Effector CD4-positive, alpha-beta T cell (primary cell): ENCODE measurements around the gene ADTRP.

Experiments used
- DNase-seq: peaks from one replicate; pipeline ENCODE4 v3.0.0-alpha.2; 2020
- total RNA-seq: gene quantifications from one replicate; lab custom pipeline; 2026; lab: John Stamatoyannopoulos, UW

The ADTRP gene, protein sequence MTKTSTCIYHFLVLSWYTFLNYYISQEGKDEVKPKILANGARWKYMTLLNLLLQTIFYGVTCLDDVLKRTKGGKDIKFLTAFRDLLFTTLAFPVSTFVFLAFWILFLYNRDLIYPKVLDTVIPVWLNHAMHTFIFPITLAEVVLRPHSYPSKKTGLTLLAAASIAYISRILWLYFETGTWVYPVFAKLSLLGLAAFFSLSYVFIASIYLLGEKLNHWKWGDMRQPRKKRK
- total RNA-seq, result 20.8 reads per million, percentile 47 among the genes with 10 or more reads in this experiment

GRCh38 chr6:11778648-11779328 is at the start of gene ADTRP:
TSS of gene ADTRP (minus strand) at chr6:11778803. CDS start at chr6:11778759, 44 bp downstream.
- no peak for DNase-seq

- DNase-seq, result no peak
Observed at GRCh38 chr6:11826779-11827178, 48.2 kb upstream of the ADTRP start.

- no peak for DNase-seq
Observed at GRCh38 chr6:11824986-11825385, 46.4 kb upstream of the ADTRP start.

DNA sequence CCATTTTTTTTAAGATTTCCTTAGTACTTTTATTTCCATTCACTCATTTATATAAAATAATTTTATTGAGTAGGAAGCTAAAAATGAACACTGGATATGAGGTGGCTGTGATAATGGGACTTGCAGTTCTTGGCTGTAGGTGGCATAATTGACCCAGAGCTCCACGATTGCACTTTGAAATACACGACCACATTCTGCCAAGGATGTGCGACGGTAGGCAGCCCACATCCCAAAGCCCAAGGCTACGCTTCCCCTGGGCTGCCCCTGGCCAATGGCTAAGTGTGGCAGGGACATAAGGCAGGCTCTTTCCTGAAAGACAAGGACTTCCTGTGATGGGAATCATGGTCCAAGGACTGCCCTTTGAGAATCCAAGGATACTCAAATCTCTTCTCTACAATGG is 43.7 kb upstream of the ADTRP start:
- no peak for DNase-seq

DNA sequence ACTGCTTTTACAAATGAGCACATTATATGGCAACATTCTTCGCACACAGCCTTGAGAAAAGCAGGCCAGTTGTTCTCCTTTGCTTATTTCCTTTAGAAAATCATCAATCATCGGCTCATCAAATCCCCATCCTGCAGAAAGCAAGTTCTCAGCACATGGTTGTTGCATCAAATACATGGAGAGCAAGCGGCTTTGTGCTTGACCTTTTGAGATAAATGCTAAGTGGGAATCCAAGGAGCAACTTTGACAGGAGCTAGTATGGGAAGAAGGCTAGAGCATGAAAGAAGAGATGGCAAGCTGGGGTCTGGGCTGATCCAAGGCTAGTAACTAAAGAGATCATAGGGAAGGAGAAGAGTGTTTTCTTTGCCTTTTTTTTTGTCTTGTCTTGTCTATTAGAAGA is 43.2 kb upstream of the ADTRP start:
- DNase-seq, result no peak

GRCh38 chr6:11820821-11821220 is 42.2 kb upstream of the ADTRP start:
- DNase-seq, result no peak

DNA sequence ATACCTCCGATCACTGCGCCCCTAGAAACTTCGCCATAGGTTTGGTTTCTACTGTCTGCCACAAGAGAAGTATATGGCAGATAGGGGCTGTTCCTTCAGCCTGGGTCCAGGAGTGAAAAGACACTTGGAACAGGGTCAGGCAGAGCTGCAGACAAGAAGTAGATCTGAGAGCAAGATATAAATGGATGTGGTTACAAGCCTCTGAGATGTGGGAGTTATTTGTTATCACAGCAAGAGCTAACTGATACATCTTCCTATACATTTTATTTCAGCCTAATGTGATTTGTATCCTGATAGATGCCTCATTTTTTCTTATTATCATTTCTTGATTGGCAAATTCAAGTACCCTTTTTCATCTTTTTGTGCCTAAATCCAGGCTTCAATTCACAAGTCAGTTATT is 40.9 kb upstream of the ADTRP start:
- DNase-seq, result no peak

- no peak for DNase-seq
Observed at GRCh38 chr6:11815231-11815630, 36.6 kb upstream of the ADTRP start.

- DNase-seq, result no peak
Observed at GRCh38 chr6:11814819-11815218, 36.2 kb upstream of the ADTRP start.

- no peak for DNase-seq
Observed at GRCh38 chr6:11814106-11814505, 35.5 kb upstream of the ADTRP start.

GRCh38 chr6:11813606-11814005 is 35.0 kb upstream of the ADTRP start:
- DNase-seq, result no peak

DNA sequence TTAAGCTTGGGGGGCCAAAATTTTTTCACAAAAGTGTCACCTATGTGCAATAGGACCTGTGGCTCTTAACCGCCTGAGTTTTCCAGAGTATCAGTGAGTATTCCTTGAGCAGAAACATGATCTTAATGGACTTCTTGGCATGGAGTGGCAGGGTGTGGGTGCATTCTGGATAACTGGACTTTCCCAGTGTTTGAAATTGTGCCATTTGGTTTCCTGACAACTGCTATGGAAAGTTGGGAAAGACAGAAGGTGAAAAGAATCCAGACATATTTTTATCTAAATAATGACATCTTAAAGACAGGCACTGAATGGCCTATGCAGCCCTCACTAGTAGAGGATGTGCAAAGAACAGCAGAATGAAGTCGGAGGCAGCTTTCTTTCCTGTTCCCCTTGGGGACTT is 34.3 kb upstream of the ADTRP start:
- no peak for DNase-seq

DNA sequence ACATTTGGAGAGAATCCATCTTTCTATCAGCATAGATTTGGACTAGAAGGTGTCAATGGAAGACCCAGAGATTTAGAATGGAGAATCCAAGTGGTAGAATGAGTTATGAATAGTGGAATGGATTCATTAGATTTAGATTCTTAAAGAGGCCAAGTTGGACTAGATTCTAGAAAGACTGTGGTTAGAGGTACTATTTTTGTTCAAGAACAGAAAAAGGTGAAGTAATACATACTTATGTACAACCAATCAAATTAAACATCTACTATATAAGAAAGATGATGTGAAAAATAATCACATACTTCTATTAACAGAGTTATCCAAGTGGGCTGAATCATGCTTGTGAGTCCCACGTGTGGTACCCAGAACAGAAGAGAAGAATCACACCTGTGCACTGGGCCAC is 33.8 kb upstream of the ADTRP start:
- no peak for DNase-seq

- no peak for DNase-seq
Observed at GRCh38 chr6:11811644-11812264, 33.2 kb upstream of the ADTRP start.

GRCh38 chr6:11810854-11811643 is 32.4 kb upstream of the ADTRP start:
- no peak for DNase-seq

GRCh38 chr6:11810039-11810541 is 31.5 kb upstream of the ADTRP start:
- no peak for DNase-seq

- no peak for DNase-seq
Observed at GRCh38 chr6:11808054-11808453, 29.5 kb upstream of the ADTRP start.

DNA sequence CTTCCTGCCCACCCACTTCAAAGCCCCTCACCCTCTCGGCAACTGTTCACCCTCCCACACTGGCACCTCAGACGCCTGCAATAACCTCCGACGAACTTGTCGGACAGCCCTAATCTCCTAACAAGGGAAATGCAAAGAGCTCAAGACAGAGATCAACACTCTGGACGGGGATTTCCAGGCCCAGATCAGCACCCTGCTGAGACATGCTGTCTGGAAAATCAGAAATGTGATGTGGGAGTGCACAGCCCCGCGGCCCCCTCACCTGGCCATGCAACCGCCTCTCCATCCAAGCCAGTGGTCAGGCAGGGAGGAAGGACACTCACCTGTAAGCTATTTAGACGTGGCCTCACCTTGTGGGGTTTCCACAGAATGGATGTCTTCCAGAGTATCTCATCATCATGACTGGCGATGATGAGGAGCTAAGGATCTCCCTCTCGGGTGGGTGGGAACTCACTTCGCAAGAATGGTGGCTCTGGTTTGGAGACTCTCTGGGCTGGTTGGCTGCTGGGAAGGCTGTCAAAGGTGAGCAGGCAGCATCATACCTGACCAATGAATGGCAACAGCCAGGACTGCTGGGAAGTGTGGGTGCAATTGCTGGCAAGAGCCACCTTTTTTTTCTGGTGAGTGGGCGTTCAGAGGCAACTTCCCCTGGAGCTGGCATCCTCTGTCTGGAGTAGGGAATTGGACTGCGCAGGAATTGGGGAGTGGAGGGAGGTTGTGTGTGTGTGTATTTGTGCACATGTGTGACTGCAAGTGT is 28.1 kb upstream of the ADTRP start:
- DNase-seq, result no peak

DNA sequence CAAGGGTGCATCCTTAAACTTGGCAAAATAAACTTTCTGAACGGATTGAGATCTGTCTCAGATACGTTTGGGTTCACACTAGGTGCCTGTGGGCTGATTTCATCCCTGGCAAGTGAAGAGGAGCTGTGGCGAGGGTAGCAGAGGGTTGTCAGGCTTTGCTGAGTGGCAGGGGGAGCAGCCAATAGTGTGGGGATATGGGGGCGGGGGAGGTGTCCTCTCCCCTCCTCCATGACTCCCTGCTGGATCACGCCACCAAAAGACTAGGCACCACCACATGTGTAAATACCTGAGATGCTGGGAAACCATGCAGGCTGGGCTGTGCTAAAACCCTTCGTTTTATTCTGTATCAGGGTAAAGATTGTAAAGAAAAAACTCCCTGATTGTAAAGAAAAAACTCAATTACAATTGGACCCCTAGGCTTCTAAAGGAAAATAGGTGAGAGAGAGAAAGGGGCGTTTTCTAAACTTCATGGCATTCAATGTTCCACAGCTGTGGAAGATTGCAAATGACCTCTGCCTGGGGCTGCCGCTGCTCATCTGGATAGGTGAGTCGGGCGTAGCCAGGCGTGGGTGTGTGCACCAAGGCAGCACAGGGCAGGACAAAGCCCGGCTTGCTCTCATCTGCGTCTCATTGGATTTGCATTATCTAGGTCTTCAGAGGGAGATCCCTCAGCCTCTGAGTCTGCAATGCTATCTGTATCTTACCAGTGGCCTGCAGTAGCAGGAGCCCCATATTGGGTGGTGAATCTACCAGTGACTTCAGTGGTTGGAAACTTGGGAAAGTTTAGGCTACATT is 26.9 kb upstream of the ADTRP start:
- no peak for DNase-seq

GRCh38 chr6:11804701-11805100 is 26.1 kb upstream of the ADTRP start:
- DNase-seq, result no peak

- no peak for DNase-seq
Observed at GRCh38 chr6:11804135-11804534, 25.5 kb upstream of the ADTRP start.

DNA sequence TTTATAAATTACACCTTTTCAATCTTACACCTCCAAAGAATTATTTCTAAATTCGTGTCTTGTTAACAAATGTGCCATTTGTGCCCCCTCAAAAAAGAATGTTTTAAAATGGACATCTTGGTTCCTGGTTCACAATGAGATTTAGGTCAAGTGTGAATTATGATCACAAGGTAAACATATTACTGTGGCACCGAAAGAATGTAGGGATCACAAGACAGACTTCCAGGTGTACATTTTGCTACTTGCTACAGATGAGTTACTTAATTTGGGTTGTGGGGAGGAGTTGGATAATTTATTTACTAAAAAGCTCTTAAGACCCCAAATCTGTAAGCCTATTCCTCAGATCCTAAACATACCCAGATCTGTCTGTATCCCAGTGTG is 25.0 kb upstream of the ADTRP start:
- no peak for DNase-seq
